Renal cortex interstitium (tissue), 11 donors: ENCODE results near the gene ECI1. TPM values are rescaled to one million over a fixed set of nuclear protein-coding genes. Genes with fewer than 3 reads are reported as not detected.
"Not testable (repeated sequence)": the region's sequence is repeated elsewhere in the genome, so short reads cannot be mapped to it uniquely, and the experiment has no call there.

Experiments
- DNase-seq, 11 donors: peaks; one replicate each; pipeline ENCODE4 v3.0.0-alpha.2; 2013; ENCODE audit warnings: low read depth in 9 of 11, low spot score in 4 of 11; ENCODE audit errors: extremely low read depth in 1 of 11
- polyA plus RNA-seq, 3 donors: library from polyadenylated mRNA; unstranded; fragments of 120-200 nt; gene quantifications; one replicate each; pipeline ENCODE4 v1.2.1, GENCODE V29; 2013; ENCODE audit not compliant: insufficient read length in 3 of 3

ECI1 gene
- polyA plus RNA-seq, 3 donors: 59.0 to 76.2 (median 72.2) TPM

DNA sequence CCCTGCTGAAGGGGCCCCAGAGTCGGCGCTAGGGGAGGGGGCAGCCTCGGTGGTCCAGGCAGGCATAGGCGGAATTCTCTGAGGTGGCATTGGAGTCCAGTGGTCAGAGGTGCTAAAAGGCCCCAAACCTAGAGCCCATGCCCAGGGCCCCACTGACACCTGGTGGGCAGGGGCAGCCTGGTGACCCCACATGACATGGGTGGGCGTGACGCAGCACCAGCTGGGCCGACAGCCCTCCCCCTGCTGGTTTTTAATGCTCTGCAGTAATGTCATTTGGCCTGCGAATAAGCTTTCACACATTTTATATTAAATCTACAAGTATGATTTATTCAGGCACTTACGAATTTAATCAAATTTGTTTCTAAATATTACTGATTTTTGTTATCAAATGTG lies 18.7 kb upstream of the ECI1 start:
- no peak for DNase-seq

DNA sequence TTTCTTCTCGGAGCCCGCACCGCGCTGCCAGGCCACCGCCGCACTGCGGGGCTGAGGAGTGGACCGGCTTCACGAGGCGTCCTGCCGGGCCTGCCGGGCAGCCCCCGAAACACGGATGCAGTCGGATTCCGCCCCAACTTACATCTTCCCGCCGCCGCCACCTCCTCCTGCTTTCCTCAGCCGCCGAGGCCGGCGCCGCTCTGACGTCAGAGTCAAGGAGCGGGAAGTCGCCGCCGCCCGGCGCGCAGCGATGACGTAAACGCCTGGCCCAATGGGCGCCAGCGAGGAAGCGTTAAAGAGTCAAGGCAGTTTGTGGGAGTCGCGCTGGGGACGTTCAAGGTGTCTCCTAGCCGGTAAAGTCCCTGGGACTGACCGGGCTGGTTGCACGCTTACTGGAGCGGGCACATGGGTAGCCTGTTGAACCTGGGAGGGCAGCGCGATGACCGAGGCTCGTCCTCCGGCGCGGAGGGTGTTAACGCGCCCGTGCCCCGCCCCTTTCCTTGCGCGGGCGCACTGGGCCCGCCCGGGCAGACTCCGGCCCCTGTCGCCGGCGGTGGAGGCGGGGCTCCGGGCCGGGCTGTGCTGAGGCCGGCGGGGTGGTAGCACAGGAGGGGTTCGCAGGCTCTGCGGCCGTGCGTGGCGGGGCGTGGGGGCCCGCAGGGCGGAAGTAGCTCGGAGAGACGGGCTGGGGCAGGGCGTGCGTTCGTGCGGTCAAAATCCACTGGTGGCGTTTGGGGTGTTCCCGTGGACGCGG lies 16.7 kb upstream of the ECI1 start, which contains the start of gene RNPS1:
RNPS1 (minus strand) TSS at position 214 of the 754 bp plus-strand sequence. CDS start 3,483 bp downstream, outside the sequence.
- peak; percentile 93 to 99 (median 97) for DNase-seq

DNA sequence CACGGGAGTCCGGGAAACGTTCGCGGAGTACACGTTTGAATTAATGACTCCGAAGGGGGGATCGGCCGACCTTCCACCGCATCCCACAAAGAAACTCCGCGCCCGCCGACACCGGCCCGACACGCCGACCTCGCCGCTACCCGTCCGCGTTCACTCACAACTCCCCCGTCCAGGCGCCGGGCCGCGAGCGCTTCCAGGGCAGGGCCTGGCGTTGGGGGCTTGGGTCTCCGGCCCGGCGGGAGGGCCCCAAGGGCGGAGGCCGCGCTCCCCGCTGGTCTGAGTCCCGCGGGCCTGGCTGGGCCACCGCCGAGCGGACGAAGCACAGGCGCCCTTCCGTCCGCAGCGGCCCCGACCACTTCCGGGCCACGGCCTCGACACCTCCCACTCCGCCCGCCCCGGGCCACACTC lies 16.1 kb upstream of the ECI1 start:
- peak in 1 of 11 donors; percentile 7 for DNase-seq

DNA sequence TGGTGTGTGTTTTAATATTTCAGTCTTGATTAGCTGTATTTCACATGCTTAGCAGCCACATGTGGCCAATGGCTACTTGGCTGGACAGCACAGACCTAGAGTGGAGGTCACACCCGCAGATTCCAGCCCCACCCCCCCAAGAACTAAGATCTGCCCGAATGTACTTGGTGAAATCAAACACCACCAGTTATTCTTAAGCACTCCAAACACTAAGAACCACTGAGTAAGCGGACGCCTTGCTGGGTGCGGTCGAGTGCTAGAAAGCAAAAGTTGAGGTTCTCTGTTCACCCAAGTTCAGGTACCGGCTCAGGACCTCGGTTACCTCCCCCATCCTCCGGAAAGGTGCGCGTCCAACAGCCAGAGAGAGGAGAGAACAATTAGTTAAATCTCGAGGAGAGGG lies 15.5 kb upstream of the ECI1 start:
- DNase-seq: not testable (repeated sequence)

DNA sequence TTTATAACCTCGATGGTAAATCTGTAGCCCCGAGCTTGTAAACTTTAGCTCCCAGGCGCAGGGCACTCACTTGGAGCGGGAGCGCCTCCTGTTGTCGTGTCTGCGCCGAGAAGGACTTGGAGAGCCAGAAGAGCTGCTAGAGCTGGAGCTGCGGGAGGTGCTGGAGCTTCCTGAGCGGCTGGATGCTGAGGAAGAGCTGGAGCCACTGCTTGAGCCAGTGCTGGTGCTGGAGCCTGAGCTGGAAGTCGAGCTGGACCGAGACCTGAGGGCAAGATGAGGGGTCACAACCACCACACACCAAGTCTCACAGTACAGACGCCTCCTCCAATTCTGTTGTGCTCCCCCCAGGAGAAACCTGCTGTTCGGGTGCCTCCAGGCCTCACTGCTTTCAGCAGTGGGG lies 11.6 kb upstream of the ECI1 start:
- not testable (repeated sequence) for DNase-seq

DNA sequence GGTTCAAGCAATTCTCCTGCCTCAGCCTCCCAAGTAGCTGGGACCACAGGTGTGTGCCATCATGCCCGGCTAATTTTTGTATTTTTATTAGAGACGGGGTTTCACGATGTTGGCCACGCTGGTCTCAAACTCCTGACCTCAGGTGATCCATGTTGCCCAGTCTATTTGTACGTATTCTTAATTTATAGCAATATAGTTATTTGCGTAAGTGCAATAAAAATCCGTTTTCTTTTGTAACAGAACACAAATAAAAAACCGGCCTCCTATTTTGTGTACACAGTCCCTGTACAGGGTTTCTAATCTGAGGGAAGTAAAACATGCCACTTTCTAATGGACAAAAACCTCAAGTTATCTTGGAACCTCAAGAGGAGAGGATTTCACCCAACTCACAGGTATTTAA lies 8.9 kb upstream of the ECI1 start:
- DNase-seq: no peak

DNA sequence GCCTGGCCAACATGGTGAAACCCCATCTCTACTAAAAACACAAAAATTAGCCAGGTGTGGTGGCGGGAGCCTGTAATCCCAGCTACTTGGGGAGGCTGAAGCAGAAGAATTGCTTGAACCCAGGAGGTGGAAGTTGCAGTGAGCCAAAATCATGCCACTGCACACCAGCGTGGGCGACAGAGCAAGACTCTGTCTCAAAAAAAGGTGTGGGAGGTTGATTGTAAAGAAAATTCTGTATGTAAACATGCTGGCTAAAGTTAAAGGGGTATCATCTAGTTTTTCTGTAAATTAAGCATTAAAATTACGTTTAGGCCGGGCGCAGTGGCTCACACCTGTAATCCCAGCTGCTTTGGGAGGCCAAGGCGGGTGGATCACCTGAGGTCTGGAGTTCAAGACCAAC lies 7.1 kb upstream of the ECI1 start:
- DNase-seq: not testable (repeated sequence)

DNA sequence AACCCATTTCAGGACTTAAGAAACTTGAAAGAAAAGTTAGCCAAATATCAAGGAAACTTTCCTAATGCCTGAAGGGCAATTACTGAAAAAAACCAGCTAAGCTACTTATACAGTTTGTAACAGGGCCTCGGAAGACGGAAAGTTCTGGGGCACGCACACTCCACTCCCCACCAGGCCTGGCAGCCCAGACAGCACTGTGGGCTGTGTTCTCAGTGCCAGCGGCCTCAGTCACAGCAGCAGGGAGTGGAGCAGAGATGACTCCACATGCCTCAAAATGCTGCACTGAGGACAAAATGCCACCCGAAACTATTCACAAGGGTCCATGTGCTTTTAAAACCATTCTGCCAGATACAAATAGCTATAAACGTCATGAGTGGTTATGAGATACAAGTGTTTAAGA lies 6.3 kb upstream of the ECI1 start:
- no peak for DNase-seq

DNA sequence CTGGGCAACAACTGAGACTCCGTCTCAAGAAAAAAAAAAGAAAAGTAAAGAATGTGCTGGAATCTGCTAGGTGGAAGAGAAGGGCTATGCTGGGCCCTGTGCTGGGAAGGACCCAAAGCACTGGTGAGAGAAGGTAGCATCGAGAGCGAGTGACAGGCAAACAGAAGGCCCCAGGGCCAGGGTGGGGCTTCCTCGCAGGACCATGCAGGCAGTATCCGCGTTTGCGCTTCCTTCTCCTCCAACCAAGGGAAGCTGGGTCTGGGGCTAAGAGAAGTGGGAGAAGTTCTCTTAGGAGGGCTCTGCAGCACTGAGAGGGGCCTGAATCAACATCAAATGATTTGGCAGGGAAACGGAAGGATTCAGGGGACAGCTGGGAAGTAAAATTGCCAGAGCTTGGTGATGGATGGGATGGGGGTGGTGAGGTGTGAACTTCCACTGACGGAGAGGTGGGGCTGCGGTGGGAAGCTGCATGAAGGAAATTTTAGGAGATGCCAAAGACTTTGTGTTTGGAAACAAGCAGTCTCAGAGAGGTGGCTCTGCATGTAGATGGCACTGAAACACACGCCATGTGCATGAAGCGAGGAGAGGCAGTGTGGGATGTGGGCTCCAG lies 5.2 kb upstream of the ECI1 start:
- DNase-seq: no peak

DNA sequence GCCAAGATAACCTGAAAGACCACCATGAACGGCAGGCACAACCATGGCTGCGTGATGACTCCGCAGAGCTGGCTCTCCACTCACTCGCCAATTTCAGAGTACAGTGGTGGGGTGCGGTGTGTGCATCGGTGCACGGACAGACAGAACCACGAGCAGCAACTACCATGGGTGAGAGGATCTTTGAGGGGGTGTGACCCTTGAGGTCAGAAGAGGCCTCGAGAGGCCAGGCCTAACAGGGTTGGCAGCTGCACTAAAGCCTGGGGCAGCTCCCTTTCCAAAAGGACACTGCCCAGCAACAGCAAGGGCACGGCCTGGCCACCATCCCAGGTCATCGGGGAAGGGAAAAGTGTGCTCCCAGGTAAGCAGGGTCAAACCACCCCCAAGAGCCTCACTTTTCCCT lies 1.9 kb upstream of the ECI1 start:
- no peak for DNase-seq

DNA sequence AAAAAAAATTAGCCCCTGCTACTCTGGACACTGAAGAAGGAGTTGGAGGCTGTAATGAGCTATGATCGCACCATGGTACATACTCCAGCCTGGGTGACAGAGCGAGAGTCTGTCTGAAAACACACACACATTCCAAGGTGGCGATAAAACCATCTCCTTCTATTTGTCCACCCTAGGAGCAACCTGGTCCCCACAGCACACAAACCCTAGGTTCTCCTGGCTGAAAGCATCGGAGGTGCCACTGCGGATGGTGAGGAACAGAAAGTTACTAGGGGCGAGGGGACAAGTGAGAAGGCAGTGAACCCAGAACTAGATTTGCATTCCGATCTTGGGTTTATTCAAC lies 1.4 kb upstream of the ECI1 start:
- no peak for DNase-seq

DNA sequence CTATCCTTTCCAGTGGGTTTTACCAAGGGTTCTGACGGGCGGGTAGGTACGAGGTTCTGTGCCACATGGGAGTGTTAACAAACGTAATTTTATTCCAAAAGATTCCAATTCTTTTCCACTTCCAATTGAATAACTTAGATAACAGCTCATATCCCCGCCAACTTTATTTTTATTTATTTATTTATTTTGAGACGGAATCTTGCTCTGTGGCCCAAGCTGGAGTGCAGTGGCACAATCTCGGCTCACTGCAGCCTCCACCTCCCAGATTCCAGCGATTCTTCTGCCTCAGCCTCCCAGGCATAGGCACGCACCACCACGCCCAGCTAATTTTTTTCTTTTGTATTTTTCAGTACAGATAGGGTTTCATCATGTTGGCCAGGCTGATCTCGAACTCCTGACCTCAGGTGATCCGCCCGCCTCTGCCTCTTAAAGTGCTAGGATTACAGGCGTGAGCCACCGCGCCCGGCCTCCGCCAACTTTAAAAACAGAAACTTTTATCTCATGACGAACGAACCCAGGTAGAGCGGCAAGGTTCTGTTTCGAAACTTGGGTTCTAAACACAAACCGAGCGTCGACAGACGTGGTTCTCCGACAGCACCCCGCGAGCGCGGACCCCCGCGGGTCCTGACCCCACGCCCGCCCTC lies 613 bp downstream of the ECI1 start:
- DNase-seq: no peak

DNA sequence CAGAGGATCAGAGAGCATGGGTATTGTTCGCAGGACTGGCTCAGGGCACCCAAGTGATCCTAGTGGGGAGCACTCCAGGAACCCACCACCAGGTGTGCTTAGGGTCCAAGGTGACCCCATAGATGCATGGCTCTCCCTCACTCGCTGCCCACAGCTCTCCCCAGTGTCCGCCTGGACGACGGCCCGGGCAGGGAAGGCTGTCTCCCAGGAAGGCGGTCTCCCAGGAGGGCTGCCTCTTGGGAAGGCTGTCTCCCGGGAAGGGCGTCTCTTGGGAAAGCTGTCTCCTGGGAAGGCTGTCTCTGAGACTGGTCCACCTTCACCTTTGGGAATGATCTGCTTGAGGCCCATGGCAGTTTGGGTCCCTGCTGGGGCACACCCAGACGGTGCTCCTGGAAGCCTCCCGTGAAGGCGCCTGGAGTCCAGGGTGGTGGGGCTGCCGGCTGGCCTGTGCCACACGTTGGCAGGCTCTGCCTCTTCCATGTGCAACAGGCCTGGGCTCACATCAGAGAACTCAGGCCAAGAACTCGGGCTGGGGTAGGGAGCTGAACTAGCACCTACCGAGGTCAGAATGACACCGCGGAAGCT lies 5.0 kb downstream of the ECI1 start:
- no peak for DNase-seq

DNA sequence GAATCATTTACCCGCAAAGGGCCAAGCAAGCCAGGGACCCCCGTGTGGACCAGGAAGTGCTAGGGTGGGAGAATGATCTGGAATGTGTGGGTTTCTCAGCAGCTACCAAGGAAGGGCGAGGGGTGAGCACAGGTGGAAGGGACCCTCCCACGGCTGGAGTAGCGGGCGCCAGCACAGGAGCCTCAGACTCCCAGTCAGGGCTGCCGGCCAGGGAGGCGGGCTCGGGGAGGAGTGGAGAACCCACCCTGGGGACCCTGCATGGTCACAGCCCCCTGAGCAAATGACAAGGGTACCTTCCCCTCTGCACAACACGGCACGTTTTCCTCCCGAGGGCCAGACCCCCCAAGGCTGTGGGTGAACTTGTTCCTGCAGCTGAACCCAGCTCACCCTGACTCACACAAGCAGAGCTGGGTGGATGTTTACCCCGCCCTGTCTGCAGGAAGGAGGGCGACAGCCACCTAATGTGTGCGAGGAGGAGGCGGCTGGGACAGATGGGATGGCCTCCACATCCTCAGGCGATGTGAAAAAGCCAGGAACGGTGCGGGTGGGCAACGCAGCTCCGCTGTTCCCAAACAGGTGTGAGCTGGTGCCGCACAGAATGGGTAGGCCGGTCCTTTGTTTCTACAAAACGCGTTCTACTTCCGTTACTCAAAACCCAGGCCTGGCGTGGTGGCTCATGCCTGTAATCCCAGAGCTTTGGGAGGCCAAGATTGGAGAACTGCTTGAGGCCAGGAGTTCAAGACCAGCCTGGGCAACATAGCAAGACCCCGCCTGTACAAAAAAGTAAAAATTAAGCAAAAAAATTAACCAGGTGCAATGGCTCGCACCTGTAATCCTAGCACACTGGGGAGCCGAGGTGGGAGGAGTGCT lies 6.2 kb downstream of the ECI1 start:
- no peak for DNase-seq

DNA sequence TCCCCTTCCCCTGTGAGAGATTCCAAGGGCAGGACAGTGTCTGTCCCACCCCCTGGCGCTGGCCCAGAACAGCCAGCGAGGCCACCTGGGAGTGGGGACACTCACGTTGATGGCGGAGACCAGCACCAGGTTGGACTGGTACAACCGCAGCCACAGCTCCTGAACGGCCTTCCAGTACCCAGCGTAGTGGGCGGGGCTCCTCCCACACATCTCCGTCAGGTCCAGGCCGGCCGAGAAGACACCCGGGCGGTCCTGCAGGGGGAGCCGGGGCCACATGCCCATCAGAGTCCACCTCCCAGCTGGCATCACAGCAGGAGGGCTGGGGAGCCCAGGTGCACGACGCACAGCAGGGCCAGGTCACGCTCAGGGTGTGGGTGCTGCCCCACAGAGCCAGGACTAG lies 7.1 kb downstream of the ECI1 start:
- no peak for DNase-seq

DNA sequence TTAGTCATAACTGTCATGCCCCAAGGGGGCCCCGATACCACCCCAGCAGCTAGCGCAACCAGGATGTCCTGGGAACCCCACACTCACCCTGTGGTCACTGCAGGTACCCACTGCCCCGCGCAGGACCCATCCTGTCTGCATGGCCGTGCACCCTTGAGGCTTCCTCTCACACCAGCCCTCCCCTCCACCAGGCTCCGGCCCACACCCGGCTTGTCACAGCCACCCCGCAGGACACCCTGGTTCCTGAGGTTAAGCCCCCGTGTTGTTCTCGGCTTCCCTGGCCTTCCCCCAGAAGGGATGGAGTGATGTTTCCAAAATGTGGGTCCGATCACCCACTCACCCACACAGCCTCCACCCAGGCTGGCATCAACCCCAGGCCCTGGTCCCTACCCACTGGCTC lies 7.6 kb downstream of the ECI1 start:
- DNase-seq: no peak

DNA sequence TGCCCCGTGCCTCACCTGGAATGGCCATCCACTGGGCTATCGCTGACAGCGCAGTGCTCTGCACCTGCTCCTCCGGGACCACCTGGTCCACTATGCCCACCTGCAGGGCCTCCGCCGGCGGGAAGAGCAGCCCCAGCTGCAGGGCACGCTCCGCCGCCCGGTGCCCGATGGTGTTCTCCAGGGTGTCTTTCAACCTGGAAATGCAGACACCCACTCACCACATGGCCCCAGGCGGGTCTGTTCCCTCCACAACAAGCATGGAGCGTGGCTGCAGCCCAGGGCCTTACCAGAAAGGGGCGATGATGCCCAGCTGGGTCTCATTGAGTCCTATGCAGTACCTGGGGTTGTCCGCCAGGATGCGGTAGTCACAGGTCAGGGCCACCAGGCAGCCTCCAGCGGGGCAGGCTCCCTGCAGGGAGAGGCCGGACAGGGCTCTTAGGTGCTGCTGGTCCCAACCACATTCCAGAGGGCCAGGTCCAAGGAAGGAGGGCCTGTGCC lies 8.3 kb downstream of the ECI1 start:
- DNase-seq: no peak

DNA sequence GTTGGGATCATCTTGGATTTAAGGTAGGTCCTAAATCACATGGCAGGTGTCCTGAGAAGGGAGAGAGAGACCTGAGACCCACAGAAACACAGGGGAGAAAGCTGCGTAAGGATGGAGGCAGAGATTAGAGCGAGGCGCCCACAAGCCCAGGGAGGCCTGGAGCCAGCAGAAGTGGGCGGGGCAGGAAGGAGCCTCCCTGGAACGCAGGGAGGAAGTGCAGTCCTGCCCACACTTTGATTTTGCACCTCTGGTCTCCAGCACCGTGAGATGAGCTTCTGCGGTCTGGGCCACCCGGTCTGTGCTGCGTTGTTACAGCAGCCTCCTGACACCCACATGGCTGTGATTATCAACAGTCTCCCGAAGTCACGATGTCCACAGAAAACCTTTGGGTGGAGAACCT lies 8.8 kb downstream of the ECI1 start:
- DNase-seq: no peak

DNA sequence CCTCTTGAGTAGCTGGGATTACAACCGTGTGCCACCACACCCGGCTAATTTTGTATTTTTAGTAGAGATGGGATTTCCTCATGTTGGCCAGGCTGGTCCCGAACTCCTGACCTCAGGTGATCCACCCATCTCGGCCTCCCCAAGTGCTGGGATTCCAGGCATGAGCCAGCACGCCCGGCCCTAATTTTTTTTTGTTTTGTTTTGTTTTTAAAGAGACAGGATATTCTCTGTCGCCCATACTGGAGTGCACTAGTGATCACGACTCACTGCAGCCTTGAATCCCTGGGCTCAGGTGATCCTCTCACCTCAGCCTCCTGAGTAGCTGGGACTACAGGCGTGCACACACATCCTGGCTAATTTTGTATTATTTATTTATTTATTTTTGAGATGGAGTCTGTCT lies 11.1 kb downstream of the ECI1 start:
- DNase-seq: not testable (repeated sequence)
